ENCODE results near the gene VENTX. TPM values are rescaled to one million over a fixed set of nuclear protein-coding genes. Genes with fewer than 3 reads are reported as not detected.

The VENTX gene
- total RNA-seq, 3 donors from 2014 or later (not counting 1 experiment from before 2014, with no cell fraction given) = 0.48 to 4.1 (median 0.75) TPM

GRCh38 chr10:133251388-133252222 is 13.9 kb downstream of the VENTX start:
- no peak overlapping the region for H3K27ac ChIP-seq (ENCODE audit: low read length)
- no peaks in the 10 kb centered on the region for H3K36me3 Mint-ChIP-seq
- no peak overlapping the region for H3K4me3 ChIP-seq (ENCODE audit: low read length)
- DNase-seq (no peak), ATAC-seq (no peak)
- intact Hi-C loops (cut with micrococcal nuclease) = no loop called here
- 83% methylated on average over 28 of the region's 28 CpGs for WGBS (ENCODE audit: insufficient coverage)
- H3K9me3 Mint-ChIP-seq = no peaks in the 10 kb centered on the region
- H3K27me3 ChIP-seq (ENCODE audit: control insufficient read depth, insufficient read depth, low read length) = no peaks in the 10 kb centered on the region
- peaks cover 0 to 8% of the 10 kb centered on the region in 2 donors for H3K4me1 Mint-ChIP-seq
- H3K9me3 ChIP-seq (ENCODE audit: control insufficient read depth, insufficient read depth, low read length) = no peaks in the 10 kb centered on the region
- no peak for TF ChIP-seq CTCF (IDR thresholded peaks at IDR 0.05)
- H3K27ac Mint-ChIP-seq = peak overlapping the region in 1 of 2 donors; percentile 50
- H3K4me3 Mint-ChIP-seq = no peak overlapping the region
- no peaks in the 10 kb centered on the region for H3K36me3 ChIP-seq (ENCODE audit: control insufficient read depth, insufficient read depth, low read length)
- no peaks in the 10 kb centered on the region for H3K4me1 ChIP-seq (ENCODE audit: control insufficient read depth, insufficient read depth, low read length)
- H3K27me3 Mint-ChIP-seq (ENCODE audit: low read depth in 2 of 2) = peaks cover 0 to 3% of the 10 kb centered on the region in 2 donors

- Mint-ChIP-seq H3K27ac (no peak overlapping the region), H3K4me3 (no peak overlapping the region), H3K4me1 (peaks cover 1 to 6% of the 10 kb centered on the region in 2 donors), H3K27me3 (ENCODE audit: low read depth in 2 of 2) (peaks cover 0 to 3% of the 10 kb centered on the region in 2 donors), H3K9me3 (no peaks in the 10 kb centered on the region), H3K36me3 (no peaks in the 10 kb centered on the region)
- DNase-seq (no peak), ATAC-seq (no peak)
- TF ChIP-seq CTCF (IDR thresholded peaks at IDR 0.05) = no peak
- intact Hi-C loops (cut with micrococcal nuclease) = no loop called here
- WGBS (ENCODE audit: insufficient coverage) = 92% methylated on average over 9 of the region's 12 CpGs
- H3K4me3 ChIP-seq (ENCODE audit: low read length) = no peak overlapping the region
- no peaks in the 10 kb centered on the region for H3K36me3 ChIP-seq (ENCODE audit: control insufficient read depth, insufficient read depth, low read length)
- no peaks in the 10 kb centered on the region for H3K9me3 ChIP-seq (ENCODE audit: control insufficient read depth, insufficient read depth, low read length)
- H3K27ac ChIP-seq (ENCODE audit: low read length) = no peak overlapping the region
- no peaks in the 10 kb centered on the region for H3K27me3 ChIP-seq (ENCODE audit: control insufficient read depth, insufficient read depth, low read length)
- peaks cover 5% of the 10 kb centered on the region for H3K4me1 ChIP-seq (ENCODE audit: control insufficient read depth, insufficient read depth, low read length)
Measured at GRCh38 chr10:133252223-133252552, 14.5 kb downstream of the VENTX start.

GRCh38 chr10:133253361-133253955 is 15.8 kb downstream of the VENTX start:
- intact Hi-C loops (cut with micrococcal nuclease) = no loop called here
- peaks cover 18% of the 10 kb centered on the region for H3K4me1 ChIP-seq (ENCODE audit: control insufficient read depth, insufficient read depth, low read length)
- peaks cover 7 to 17% of the 10 kb centered on the region in 2 donors for H3K4me1 Mint-ChIP-seq

More at GRCh38 chr10:133253361-133253955, 15.8 kb downstream of the VENTX start:
- 92% methylated on average over 22 of the region's 22 CpGs for WGBS (ENCODE audit: insufficient coverage)
- no peak overlapping the region for H3K4me3 Mint-ChIP-seq
- peaks cover 0 to 6% of the 10 kb centered on the region in 2 donors for H3K27me3 Mint-ChIP-seq (ENCODE audit: low read depth in 2 of 2)
- no peaks in the 10 kb centered on the region for H3K36me3 ChIP-seq (ENCODE audit: control insufficient read depth, insufficient read depth, low read length)
- H3K36me3 Mint-ChIP-seq = no peaks in the 10 kb centered on the region
- H3K27ac ChIP-seq (ENCODE audit: low read length) = no peak overlapping the region
- H3K9me3 Mint-ChIP-seq = no peaks in the 10 kb centered on the region
- no peak for DNase-seq
- ATAC-seq = no peak
- H3K4me3 ChIP-seq (ENCODE audit: low read length) = no peak overlapping the region
- no peak overlapping the region for H3K27ac Mint-ChIP-seq
- H3K9me3 ChIP-seq (ENCODE audit: control insufficient read depth, insufficient read depth, low read length) = no peaks in the 10 kb centered on the region
- TF ChIP-seq CTCF (IDR thresholded peaks at IDR 0.05) = no peak
- H3K27me3 ChIP-seq (ENCODE audit: control insufficient read depth, insufficient read depth, low read length) = no peaks in the 10 kb centered on the region

Measured in natural killer cell (primary cell).